NCI-H1092 treated with DMSO at 0.1 percent for 48 hours (cell line): ENCODE measurements around the gene SPATA6.
"Not testable (repeated sequence)": the region's sequence is repeated elsewhere in the genome, so short reads cannot be mapped to it uniquely, and the experiment has no call there.

Experiments used
- DNase-seq: peaks from one replicate; lab custom pipeline; 2025; lab: John Stamatoyannopoulos, UW

The SPATA6 gene

GRCh38 chr1:48471691-48472576 is at the start of gene SPATA6:
Gene SPATA6 (minus strand): TSS chr1:48472204. CDS start chr1:48472008, 196 bp downstream.
- DNase-seq = peak; percentile 74

- DNase-seq = not testable (repeated sequence)
Measured at GRCh38 chr1:48519896-48520295, 47.9 kb upstream of the SPATA6 start.

GRCh38 chr1:48506870-48507269 is 34.9 kb upstream of the SPATA6 start:
- no peak for DNase-seq

- DNase-seq = no peak
Measured at GRCh38 chr1:48500541-48501450, 28.8 kb upstream of the SPATA6 start.

GRCh38 chr1:48499211-48499735 is 27.3 kb upstream of the SPATA6 start:
- no peak for DNase-seq

- peak; percentile 74 for DNase-seq
Measured at GRCh38 chr1:48498096-48498791, 26.2 kb upstream of the SPATA6 start.

GRCh38 chr1:48495911-48496310 is 23.9 kb upstream of the SPATA6 start:
- no peak for DNase-seq

GRCh38 chr1:48495166-48495565 is 23.2 kb upstream of the SPATA6 start:
- no peak for DNase-seq

- no peak for DNase-seq
Measured at GRCh38 chr1:48493970-48494769, 22.2 kb upstream of the SPATA6 start.

GRCh38 chr1:48493041-48493440 is 21.0 kb upstream of the SPATA6 start:
- DNase-seq = no peak

GRCh38 chr1:48492392-48492791 is 20.4 kb upstream of the SPATA6 start:
- DNase-seq = peak; percentile 68

- DNase-seq = no peak
Measured at GRCh38 chr1:48488721-48489120, 16.7 kb upstream of the SPATA6 start.

- DNase-seq = no peak
Measured at GRCh38 chr1:48480504-48480903, 8.5 kb upstream of the SPATA6 start.

GRCh38 chr1:48480023-48480422 is 8.0 kb upstream of the SPATA6 start:
- DNase-seq = not testable (repeated sequence)

- DNase-seq = no peak
Measured at GRCh38 chr1:48472638-48473037, 634 bp upstream of the SPATA6 start.

GRCh38 chr1:48470950-48471690 is 884 bp downstream of the SPATA6 start:
- DNase-seq = no peak

- DNase-seq = no peak
Measured at GRCh38 chr1:48470481-48470855, 1.5 kb downstream of the SPATA6 start.

GRCh38 chr1:48469616-48470480 is 2.2 kb downstream of the SPATA6 start:
- DNase-seq = no peak

GRCh38 chr1:48466594-48466993 is 5.4 kb downstream of the SPATA6 start:
- DNase-seq = no peak
